ENCODE data around the gene ADSL.

The ADSL gene

DNA sequence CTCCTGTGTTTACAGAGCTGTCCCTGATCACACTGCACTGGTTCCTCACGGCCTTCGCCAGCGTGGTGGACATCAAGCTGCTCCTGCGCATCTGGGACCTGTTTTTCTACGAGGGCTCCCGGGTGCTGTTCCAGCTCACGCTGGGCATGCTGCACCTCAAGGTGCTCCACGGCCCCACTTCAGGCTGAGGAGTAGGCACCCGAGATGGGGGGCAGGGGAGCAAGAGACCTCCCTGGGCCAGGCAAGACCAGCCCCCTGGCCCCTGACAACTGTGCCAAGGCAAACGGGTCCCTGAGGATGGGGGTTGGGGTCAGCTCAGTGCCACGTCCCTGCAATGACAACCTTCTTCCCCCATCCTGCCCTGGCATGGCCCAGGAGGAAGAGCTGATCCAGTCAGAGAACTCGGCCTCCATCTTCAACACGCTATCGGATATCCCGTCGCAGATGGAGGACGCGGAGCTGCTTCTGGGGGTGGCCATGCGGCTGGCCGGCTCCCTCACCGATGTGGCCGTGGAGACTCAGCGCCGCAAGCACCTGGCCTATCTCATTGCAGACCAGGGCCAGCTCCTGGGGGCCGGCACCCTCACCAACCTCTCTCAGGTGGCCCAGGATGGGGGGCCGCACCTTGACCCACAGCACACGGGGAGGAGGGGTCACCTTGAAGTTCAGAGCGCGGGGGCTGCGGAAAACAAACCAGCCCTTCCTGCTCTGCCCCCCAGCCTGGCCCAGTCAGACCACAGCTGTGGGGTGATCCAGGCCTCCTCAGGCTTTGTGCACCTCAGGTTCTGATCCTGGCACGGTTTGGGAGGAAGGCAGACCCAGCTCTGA lies 60.0 kb downstream of the ADSL start:
- DNase-seq = no peak

DNA sequence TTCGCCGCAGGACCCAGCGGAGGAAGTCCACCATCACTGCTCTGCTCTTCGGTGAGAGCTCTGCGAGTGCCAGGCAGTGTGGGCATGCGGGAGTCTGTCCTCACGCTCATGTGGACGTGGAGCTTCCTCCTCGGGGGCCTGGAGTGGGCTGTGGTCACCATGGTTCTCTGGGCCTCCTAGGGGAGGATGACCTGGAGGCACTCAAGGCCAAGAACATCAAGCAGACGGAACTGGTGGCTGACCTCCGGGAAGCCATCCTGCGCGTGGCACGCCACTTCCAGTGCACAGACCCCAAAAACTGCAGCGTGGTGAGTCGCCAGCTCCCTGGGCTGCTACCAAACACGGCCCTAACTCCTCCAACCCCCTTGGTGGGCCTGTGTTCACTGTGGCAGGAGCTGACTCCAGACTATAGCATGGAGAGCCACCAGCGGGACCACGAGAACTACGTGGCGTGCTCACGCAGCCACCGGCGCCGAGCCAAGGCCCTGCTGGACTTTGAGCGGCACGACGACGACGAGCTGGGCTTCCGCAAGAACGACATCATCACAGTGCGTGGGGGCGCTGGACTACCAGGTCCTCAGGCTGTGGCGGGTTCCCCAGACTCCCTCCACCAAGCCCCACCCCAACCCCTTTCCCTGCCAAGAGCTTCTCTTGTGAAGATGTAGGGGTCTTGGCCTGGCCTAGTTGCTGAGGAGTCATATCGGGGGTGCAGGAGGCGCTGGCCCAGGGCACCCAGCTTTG lies 60.9 kb downstream of the ADSL start:
- no peak for DNase-seq

DNA sequence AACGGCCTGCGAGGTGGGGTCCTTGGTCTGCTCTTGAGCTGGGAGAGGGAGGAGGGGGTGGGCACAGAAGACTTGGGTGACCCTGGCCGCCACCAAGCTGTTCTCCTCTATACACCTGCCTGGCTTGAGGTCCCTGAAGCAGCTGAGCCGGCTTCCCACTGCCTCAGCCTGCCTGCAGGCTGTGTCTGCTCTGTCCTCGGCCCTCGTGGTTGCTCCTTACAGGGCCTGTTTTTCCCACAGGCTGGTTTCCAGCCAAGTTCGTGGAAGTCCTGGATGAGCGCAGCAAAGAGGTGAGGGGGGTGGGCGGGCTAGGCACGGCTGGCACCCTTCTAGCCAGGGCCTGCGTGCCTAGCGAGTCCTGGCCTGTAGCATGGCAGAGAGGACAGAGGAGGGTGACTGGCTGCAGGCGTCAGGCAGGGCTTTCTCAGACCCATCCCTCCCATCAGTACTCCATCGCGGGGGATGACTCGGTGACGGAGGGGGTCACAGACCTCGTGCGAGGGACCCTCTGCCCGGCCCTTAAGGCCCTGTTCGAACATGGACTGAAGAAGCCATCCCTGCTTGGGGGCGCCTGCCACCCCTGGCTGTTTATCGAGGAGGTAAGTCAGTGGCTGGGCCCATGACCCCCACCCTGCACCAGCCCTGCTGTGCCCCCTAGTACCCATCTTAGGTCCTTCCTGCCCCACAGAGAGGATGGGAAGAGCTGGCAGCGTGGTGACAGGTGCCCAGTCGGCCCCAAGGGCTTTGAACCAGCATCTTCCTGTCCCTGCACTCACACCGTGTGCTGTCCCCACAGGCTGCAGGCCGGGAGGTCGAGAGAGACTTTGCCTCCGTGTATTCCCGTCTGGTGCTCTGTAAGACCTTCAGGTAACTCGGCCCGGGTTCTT lies 61.8 kb downstream of the ADSL start:
- no peak for DNase-seq

DNA sequence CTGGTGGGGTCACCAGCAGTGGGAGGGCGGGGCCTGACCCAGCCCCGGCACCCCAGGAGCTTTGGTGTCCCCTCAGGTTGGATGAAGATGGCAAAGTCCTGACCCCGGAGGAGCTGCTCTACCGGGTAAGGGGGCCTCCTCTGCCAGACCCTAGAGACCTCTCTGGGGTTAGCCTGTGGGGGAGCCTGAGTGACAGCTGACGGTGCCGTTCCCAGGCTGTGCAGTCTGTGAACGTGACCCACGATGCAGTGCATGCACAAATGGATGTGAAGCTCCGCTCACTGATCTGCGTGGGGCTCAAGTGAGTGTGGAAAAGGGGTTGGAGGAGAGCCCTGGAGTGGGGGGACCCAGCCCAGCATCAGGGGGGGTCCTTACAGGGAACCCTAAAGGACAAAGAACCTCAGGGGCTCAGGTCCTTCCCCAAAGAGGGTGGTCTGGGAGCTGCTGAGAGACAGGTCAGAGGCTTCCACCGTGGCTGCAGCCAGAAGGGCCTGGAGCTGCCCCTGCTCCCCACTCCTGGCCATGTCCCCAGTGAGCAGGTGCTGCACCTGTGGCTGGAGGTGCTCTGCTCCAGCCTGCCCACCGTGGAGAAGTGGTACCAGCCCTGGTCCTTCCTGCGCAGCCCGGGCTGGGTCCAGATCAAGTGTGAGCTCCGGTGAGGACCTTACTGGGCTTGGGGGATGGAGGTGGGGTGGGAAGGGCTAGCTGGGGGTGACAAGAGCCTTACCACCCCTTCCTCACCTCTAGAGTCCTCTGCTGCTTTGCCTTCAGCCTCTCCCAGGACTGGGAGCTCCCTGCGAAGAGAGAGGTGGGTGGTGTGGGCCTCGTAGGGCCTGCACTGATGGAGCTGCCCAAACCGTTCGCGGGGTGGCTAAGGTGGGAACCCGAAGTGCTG lies 62.7 kb downstream of the ADSL start:
- no peak for DNase-seq

DNA sequence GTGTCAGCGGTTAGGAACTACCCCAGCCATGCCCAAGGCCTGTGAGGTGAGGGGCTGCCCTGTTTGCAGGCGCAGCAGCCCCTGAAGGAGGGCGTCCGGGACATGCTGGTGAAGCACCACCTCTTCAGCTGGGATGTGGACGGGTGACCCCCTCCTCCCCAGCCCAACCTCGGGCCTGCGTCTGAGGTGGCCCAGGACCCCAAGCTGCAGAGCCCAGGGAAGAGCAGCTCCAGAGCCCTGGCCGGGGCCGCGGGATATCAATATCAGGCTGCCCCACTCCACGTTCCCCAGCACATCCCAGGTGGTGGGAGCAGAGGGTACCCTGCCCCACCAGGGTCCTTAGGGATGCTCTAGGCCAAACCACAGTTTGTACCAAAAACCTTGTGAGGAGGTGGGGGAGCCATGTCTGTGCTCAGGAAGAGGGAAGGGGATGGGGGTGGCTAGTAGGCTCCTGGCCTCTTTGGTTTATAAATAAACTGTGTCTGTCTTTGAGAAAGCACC lies 63.4 kb downstream of the ADSL start:
- no peak for DNase-seq

DNA sequence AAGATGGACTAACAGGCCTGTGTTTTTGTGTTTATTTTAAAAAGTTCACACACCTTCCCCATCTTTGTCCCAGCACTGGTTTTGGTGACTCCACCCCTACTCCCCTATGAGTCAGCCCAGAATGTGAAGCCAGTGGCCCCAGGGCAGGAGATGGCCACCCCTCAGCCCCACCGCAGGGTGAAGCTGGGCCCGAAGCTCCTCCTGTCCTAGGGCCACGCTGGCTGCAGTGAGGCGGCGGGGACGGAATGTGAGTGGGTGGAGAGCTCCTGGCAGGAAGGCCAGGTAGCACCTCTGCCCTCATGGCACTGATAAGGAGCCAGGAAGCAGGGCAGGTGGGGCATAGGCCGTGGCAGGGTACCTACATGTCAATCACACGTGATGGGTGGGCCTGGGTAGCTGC lies 64.0 kb downstream of the ADSL start:
- no peak for DNase-seq

DNA sequence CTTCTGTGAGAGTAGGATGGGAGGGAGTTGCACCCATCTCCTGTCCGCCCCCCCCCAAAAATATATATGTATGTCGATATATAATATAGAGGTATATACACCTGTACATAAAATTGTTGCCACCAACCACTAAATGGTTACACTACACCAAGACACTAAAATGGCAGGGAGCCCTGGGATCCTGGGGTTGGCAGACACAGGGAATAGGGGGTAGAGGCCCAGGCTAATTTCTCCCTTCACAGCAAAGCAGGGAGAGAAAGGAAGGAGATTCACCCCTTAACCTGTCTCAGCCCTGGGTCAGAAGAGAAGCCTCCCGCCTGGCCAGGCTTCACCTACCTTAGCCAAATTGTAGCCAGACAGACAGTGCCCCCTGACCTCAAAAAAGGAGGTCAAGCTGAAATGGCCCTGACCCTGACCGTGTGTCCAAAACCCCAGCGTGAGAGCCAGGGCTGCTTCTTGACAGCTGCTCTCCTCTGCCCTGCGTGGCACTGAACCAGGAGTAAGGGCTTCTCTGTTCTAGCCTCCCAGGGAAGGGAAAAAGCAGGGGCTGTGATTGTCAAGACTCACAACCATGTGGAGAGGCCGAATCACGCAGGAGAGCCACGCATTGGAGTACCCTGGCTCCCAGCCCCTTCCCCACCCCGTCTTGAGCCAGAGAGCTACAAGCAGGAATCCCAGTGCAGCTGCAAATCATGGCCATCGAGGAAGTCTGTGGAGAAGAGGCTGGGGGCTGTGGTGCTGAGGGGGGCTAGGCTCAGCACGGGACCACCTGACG lies 64.6 kb downstream of the ADSL start:
- DNase-seq = no peak

DNA sequence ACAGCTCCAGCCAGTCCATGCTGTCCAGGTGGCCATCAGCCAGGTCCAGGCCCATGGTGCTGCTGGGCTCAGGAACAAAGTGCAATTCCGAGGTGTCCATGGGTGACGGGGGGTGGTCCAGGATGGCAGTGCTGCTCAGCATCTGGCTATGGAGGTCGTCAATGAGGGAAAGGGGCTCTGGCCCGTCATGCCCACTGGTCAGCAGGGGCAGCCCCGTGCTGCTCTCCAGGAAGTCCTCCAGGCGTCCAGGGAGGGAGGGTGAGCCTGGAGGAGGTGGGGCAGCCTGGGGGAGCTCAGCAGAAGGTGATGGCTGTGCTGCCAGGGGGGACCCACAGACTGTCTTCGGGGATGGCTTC lies 65.2 kb downstream of the ADSL start:
- no peak for DNase-seq

DNA sequence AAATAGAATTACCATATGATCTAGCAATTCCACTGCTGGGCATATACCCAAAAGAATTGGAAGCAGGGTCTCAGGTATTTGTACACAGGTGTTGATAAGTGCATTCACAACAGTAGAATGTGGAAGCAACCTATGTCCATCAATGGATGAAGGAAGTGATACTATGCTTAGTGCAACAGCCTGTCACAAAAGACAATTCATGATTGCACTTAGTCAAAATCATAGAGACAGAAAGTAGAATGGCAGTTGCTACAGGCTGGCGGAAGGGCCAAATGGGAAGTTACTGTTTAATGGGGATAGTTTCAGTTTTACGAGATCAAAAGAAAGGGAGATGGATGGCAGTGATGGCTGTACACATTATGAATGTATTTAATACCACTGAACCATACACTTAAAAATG lies 66.1 kb downstream of the ADSL start:
- DNase-seq = no peak

DNA sequence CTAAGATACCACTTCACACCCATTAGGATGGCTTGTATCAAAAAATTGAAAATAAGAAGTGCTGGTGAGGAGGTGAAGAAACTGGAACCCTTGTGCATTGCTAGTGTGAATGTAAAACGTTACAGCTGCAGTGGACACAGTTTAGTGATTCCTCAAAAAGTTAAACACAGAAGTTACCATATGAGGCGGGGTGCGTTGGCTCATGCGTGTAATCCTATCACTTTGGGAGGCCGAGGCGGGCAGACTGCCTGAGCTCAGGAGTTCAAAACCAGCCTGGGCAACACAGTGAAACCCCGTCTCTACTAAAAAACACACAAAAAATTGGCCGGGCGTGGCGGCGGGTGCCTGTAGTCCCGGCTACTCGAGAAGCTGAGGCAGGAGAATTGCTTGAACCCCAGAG lies 67.6 kb downstream of the ADSL start:
- DNase-seq = no peak

DNA sequence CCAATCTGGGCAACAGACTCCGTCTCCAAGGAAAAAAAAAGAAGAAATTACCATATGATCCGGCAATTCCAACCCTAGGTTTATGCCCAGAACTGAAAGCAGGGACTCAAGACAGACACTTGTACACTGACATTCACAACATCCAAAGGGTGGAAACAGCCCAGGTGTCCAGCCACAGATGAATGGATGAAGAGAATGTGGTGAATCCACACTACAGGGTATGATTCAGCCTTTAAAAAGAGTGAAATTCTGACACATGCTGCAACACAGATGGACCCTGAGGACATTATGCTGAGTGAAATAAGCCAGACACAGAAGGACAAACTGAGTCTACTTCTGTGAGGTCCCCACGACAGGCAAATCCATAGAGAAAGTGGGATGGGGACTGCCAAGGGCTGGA lies 68.0 kb downstream of the ADSL start:
- DNase-seq = no peak

DNA sequence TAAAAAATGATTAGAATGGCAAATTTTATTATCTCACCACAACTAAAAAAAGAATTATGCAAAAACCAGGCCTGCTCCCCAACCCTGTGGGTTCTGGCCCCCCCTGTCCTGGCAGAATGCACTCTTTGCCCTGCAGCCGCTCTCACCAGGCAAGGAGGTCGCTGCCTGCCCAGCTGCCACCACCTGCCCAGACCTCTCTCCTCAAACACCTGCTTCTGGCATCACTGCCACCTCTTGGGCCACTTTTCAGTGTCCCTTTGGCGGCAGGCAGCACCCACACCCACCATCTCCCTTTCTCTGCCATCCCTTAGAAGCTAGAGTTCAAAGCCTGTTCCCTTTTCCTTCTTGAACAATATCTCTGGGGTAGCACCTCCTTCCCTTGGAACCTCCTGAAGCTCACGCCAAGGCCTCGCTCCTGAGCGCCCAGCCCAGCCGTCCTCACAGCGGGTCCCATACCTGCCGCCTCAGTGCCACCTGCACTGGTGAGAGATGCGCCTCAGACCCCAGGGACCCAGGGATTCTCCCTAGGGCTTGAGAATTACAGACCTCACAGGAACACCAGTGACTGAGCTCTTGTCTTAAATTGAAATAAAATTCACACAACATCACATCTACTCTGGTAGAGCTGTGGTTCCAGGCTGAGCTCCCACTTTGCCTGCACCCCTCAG lies 68.7 kb downstream of the ADSL start:
- no peak for DNase-seq

DNA sequence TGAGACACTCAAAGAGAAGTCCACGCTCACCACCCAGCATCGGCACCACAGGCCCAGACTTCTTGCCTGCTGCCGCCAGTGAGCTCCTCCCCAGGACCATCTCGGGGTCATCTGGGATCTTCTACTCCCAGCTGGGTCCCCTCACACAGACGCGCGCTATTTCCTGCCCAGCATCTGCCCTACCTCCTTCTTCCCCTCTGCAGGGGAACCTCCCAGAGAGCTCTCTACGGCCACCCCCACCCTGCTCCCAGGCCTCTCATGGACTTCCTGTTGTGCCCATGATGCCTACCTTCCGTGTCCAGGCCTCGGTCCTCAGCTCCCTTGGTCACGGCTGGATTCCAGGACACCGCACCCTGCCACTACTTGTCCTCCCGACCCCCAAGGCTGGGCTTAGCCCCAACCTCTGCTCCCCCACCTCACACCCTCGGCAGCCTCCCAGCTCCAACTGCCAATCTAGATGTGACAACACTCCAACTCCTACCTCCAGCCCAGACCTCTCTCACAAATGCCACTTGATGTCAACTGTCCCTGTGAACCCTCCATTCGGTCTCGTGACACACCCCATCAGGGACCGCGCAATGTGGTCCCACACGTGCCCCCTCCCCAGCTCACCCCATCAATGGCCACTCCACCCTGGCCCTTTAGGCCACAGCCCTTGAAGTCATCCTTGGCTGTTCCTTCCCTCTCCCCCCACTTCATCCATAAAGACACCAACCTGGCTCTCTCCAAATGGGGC lies 69.4 kb downstream of the ADSL start:
- no peak for DNase-seq

DNA sequence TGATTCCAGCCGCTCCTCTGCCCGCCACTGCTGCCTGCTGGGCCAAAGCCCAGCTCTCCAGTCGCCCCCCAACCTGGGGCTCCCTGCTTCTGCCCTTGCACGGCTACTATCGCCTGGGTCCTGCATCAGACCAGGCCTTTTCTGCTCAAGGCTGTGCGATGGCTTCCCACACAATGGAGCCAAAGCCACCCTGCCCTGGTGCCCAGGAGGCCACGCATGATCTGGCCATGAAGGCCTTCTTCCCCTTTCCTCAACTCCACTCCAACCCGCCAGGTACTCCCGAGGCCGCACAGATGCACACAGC lies 69.9 kb downstream of the ADSL start:
- no peak for DNase-seq

DNA sequence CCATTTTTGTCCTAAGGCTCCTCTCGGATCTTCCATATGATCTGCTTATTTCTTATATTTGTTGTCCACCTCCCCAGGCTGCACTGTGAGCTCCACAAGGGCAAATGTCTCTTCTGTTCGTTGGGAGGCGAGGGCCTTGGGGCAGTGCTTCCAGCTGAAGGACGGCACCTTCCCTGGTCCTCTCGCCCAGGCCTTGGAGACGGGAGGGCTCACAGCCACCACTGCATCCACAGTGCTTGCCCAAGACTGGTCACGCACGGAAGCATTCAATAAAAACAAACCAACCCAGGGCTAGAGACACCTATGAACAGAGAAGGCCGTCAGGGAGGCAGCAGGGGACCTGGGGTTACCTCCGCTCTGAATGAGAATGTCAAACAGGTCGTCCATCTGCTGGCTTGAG lies 70.3 kb downstream of the ADSL start:
- no peak for DNase-seq

DNA sequence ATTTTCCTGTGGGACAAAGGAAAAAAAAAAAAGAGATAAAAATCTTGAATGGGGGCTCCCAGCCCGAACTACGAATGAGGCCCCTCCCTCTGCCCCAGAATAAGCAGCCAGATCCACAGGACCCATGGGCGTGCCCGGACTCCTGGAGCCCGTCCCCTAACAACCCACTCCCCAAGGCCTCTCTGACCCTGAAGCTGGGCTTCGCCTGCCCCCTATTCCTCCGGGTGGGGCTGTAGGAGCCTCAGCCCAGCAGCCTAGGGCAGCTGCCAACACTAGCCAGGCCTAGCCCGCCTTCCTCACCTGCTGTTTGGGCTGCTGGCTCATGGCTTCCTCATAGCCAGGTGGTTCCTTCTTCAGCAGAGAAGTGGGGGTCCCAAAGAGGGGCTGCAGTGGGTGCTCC lies 70.7 kb downstream of the ADSL start:
- no peak for DNase-seq

DNA sequence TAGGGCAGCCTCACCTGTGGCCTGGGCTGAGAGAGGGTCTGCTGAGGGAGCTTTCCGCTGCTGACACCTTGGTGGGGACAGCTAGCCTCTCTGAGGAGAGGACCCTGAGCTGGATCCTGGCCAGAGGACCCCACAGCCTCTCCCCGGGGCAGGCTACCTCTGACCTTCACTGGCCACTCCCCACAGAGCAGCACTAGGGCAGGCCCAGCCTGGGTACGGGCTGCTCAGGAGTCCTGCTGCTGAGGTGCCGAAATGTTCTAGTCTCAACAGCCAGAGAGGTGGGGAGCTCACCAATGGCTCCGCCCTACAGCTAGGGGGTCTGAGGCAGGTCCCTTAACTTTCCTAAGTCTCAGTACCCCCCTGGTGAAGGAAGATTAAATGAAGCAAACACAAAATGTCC lies 71.6 kb downstream of the ADSL start:
- DNase-seq = no peak

DNA sequence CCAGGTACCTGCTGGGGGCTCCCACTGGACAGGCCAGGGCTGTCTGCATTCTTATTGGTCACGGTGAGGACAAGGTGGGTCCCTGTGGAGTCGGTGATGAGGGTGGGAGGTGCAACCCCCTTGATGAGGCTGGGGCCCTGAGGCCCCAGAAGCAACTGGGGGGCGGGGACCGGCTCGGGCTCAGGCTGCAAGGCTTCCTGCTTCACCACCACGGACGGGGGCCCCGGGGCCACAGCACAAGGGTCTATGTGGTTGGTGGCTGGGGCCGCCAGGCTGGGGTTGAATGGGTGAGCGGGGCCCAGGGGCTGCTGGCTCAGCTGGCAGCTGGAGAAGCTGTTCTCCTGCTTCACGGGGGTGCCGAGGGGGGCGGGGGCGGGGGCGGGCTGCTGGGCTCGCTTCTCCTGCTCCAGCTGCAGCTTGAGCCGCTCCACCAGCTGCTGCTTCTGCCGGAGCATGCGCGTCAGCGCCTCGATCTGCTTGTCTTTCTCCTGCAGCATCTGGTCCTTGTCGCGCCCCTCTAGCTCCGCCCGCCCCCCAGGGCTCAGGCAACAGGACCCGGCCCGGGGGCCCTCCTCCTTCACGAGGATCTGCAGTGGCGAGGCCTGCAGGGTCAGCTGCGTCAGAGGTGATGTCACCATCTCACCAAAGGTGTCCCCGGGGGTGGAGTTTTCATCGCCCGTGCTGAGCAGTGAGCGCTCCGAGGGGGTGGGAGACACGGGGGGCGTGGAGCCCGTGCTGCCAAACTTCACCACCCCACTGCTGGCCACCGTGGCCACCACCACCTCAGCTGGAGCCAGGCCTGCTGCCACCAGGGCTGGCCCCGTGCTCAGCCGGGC lies 72.3 kb downstream of the ADSL start:
- DNase-seq = no peak

DNA sequence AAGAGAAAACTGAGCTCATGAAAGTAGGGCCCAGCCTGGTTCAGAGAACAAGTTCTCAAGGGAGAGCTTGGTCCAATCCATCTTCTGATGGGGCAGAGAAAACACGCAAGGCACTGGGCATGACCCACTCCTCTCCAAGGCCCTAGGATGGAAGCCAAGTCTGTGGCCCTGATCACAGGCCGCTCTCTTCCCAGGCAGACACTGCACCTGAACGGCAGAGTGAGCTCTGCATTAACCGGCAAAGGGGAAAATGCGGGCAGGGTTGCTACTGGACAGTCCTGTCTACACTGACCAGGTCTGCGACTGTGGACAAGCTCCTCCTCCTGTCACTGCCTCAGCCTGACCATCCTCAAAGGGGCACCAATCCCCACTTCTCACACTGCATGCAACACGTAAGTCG lies 73.4 kb downstream of the ADSL start:
- DNase-seq = no peak

Data from effector CD4-positive, alpha-beta T cell (primary cell).